Measurements from ENCODE around the gene ZGPAT.

The ZGPAT gene

DNA sequence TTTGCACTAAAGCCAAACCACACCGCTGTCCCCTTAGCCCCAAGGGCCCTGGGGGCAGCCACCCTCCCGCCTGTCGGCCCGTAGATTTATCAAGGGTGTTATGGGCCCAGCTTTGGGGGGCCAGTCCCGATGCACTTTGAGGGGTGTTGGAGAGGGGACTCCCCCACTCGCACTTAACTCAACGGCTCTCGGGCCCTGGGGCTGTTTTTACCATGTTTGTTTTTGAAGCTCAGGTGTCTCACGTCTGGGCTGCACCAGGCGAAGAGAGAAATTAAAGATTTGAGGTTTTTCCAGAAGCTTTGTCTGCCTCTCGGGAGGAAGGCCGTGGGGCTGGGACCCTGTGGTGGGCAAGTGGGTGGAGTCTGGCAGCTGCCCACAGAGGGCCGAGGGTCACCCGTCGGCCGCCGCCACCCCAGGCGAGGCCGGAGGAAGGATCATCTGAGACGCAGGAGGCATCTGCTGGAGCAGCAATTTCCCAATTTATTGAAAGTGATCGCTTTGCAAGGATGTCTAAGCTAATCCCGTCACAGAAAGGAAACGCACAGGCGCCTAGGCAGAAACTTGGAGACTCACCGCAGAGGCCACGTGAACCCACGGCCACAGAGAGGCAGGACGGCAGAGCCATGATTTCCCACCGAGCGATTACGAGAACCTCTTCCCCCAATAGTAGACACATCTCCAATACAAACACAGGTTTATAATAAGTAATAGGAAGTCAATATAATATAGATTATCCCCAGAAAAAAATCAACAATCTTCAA, 35.6 kb downstream of the ZGPAT start:
- TF ChIP-seq, protein P1, sequence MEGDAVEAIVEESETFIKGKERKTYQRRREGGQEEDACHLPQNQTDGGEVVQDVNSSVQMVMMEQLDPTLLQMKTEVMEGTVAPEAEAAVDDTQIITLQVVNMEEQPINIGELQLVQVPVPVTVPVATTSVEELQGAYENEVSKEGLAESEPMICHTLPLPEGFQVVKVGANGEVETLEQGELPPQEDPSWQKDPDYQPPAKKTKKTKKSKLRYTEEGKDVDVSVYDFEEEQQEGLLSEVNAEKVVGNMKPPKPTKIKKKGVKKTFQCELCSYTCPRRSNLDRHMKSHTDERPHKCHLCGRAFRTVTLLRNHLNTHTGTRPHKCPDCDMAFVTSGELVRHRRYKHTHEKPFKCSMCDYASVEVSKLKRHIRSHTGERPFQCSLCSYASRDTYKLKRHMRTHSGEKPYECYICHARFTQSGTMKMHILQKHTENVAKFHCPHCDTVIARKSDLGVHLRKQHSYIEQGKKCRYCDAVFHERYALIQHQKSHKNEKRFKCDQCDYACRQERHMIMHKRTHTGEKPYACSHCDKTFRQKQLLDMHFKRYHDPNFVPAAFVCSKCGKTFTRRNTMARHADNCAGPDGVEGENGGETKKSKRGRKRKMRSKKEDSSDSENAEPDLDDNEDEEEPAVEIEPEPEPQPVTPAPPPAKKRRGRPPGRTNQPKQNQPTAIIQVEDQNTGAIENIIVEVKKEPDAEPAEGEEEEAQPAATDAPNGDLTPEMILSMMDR (IDR thresholded peaks at IDR 0.05) = no peak

DNA sequence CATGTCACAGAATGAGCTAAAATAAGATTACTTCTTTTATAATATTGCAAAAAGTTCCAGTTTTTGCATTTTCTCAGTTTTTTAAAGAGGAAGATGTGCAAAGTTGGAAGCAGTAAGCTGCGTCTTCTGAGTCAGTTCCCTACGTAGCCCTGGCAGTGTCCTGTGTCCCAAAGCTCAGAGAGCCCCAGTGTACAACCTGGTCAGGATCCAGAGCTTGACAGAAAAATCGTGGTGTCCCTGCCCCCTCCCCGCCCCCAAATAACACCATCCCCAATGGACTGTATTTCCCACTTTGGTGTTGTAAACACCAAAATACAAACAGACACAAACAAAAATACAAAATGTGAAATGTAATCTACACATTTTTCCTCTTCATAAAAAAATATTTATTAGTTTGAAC, 36.3 kb downstream of the ZGPAT start:
- TF ChIP-seq, protein P1 (IDR thresholded peaks at IDR 0.05) = no peak

DNA sequence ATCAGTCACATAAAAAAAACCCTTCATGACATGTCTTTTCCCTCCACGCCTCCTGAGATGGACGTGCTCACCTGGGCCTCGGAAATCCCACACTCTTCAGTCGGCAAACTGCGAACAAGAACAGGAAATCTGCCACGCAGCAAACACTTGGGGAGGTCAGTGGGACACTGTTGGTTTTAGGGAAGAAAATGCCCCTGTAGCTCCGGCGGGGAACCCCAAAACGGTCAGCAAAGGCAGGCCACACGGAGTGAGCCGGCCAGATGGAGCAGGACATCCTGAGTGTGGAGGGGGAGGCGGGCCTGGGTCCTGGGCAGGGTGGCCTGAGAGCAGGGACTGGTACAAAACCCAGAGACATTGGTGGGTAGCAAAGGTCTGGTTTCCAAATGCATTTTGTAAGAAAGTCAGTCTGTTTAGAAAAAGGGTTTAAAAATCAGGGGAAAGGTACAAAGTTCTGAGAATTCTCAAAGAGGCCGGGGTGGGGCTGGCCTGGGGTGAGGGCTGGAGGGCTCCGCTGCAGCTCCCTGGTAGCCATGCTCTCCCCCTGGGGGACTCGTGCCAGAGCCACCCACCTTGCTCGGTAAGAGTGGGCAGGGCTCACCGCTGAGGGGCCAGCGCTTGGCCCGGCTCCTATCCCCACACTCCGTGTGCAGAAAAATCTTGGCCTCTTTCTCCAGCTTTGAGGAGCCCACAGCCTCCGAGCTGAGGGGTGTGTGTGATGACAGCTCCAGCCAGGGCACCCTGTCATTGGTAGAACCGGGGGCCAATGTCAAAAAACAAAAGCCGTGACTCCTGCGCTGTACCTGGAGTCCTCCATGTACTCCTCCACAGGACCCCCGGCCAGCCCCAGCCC, 37.0 kb downstream of the ZGPAT start:
- TF ChIP-seq, protein P1 (IDR thresholded peaks at IDR 0.05) = no peak

DNA sequence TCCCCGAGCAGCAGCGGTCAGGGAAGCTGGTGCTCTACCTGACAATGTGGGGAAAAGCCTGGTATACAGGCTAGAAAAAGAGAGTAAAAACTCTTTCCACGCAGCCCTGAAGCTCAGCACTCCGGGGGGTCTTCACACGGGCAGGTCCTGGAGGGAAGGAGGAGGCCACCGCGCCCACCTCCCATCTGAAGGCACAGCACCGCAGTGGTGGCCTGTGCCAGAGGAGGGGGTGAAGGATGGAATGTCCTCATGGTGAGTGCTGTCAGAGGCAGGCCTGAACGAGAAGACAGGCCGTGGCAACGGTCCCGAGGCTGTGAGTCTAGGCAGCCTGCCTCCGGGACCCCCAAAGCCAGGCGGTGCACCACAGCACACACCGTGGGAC, 37.6 kb downstream of the ZGPAT start:
- TF ChIP-seq, protein P1 (IDR thresholded peaks at IDR 0.05) = no peak

DNA sequence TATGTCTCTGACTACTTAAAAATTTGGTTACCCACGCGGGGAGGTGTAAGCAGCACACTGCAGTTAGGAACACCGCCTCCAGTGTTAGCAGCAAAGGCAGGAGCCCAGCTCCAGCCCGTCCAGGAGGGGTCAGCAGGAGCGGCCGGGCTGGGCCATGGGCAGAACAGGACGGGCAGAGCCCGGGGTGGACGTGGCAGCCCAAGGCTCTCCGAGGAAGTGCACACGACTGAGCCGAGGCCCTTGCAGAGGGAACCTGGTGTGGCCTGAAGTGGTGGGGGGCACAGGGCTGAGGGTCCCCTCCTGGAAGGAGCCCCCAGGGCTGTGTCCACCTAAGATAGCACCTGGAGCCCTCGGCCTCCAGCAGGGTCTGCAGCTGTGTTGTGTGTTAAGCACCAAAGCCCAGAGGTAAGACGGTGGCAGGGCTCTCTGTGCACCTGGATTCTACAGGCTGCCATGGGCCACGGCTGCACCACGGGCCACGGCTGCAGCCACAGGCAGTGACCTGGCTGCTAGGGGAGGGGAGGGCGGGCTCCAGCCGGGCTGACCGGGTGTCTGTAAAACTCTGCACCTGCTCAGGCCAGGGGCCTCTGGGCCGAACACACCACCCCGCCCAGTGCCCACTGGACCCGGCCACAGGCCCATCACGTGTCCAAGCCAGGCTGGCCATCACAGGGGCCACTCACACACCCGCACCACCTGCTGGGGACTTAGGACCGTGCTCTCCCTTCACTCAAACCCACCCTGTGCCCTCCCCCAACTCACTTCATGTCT, 38.3 kb downstream of the ZGPAT start:
- TF ChIP-seq, protein P1 (IDR thresholded peaks at IDR 0.05) = no peak

DNA sequence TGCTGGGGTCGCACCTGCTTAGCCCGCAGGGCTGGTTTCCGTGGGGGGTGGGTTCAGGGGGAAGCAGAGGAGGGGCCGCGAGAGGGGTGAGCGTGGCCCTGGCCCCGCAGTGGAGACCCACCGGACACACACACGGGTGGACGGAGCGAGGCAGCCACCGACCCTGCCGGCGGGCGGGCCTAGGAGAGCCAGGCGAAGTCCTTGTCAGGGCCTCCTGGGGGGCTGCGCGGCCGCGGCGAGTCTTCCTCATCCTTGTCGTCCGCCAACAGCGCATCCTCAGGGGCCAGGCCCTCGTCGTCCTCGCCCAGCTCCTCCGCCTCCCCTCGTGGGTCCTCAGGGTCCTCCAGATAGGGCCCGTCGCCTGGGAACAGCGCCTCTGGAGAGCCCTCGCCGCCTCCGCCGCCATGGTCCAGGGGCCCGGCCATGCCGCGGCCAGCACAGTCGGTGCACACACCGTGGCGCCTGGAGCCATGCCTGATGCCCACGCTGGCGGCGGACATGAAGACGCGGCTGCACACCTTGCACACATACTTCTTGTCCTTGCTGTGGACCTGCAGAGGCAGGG, 39.0 kb downstream of the ZGPAT start:
- TF ChIP-seq, protein P1 (IDR thresholded peaks at IDR 0.05) = no peak

DNA sequence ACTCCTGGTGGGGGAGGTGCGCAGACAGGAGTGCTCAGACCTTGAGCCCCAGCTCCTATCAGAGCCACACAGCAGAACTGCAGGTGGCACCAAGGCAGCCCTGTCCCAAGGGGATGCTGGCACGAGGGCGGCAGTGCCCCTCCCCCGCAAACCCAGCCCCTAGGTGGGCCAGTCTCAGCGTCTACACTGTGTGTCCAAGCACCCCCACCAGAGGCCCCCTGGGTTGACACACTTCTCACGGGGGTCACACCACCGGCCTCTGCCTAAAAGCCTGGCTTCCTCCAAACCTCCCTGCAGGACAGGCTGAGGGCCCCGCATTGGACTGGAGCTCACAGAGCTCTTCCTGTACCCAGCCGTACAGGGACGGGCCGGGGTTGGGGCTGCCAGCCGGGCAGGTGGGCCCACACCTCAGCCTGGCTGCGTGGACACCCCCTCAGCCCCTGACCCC, 39.8 kb downstream of the ZGPAT start:
- TF ChIP-seq, protein P1 (IDR thresholded peaks at IDR 0.05) = no peak

Data from LNCAP (cell line).